ENCODE data around the gene TMEM242. TPM values are rescaled to one million over a fixed set of nuclear protein-coding genes. Genes with fewer than 3 reads are reported as not detected.

Gene TMEM242
- total and polyA plus RNA-seq, 10 of the 15 experiments (the other 5 are each of a cell fraction or from before 2014, with no cell fraction given) = 2.8 to 9.8 (median 5.5) TPM

DNA sequence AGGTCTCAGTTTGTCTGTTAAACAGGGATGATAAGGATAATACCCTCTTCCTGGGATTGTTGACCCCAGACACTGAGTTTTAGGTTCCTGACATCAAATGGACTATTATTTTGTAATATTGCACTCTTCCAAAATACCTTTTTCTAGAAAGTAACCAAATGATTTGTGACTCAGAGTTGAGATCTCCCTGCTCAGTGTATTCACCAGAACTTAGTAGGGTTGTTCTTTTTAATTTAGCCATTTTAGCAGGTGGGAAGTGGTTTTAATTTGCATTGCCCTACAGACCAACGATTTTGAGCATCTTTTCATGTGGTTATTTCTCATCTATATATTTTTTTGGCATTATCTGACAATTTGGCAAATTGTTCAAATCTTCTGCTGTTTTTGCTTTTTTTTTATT is 75.1 kb downstream of the TMEM242 start:
- TF ChIP-seq CREM (IDR thresholded peaks at IDR 0.05; ENCODE audit: low read depth) (no peak), CHD2 (IDR thresholded peaks at IDR 0.05; ENCODE audit: borderline replicate concordance, low read depth, low read length) (no peak), FOXM1 (IDR thresholded peaks at IDR 0.05; ENCODE audit: low read depth, low read length) (no peak), ZNF24 (IDR thresholded peaks at IDR 0.05) (no peak), JUNB (IDR thresholded peaks at IDR 0.05) (no peak), MEF2A (IDR thresholded peaks at IDR 0.05; ENCODE audit: insufficient read depth, low read depth, low read length) (no peak), RAD51 (IDR thresholded peaks at IDR 0.05) (no peak), SMARCA5 (IDR thresholded peaks at IDR 0.05) (no peak), SMAD5 (IDR thresholded peaks at IDR 0.05; ENCODE audit: low read depth) (no peak)
- TF ChIP-seq, protein P1, sequence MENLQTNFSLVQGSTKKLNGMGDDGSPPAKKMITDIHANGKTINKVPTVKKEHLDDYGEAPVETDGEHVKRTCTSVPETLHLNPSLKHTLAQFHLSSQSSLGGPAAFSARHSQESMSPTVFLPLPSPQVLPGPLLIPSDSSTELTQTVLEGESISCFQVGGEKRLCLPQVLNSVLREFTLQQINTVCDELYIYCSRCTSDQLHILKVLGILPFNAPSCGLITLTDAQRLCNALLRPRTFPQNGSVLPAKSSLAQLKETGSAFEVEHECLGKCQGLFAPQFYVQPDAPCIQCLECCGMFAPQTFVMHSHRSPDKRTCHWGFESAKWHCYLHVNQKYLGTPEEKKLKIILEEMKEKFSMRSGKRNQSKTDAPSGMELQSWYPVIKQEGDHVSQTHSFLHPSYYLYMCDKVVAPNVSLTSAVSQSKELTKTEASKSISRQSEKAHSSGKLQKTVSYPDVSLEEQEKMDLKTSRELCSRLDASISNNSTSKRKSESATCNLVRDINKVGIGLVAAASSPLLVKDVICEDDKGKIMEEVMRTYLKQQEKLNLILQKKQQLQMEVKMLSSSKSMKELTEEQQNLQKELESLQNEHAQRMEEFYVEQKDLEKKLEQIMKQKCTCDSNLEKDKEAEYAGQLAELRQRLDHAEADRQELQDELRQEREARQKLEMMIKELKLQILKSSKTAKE (IDR thresholded peaks at IDR 0.05; ENCODE audit: low read depth, poor library complexity, severe bottlenecking) = no peak
- TF ChIP-seq, protein P2, sequence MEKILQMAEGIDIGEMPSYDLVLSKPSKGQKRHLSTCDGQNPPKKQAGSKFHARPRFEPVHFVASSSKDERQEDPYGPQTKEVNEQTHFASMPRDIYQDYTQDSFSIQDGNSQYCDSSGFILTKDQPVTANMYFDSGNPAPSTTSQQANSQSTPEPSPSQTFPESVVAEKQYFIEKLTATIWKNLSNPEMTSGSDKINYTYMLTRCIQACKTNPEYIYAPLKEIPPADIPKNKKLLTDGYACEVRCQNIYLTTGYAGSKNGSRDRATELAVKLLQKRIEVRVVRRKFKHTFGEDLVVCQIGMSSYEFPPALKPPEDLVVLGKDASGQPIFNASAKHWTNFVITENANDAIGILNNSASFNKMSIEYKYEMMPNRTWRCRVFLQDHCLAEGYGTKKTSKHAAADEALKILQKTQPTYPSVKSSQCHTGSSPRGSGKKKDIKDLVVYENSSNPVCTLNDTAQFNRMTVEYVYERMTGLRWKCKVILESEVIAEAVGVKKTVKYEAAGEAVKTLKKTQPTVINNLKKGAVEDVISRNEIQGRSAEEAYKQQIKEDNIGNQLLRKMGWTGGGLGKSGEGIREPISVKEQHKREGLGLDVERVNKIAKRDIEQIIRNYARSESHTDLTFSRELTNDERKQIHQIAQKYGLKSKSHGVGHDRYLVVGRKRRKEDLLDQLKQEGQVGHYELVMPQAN (conservative IDR thresholded peaks at IDR 0.05) = no peak
- TF ChIP-seq, protein P3, sequence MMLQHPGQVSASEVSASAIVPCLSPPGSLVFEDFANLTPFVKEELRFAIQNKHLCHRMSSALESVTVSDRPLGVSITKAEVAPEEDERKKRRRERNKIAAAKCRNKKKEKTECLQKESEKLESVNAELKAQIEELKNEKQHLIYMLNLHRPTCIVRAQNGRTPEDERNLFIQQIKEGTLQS (IDR thresholded peaks at IDR 0.05; ENCODE audit: borderline replicate concordance, extremely low read depth, low read depth, low read length) = no peak
- TF ChIP-seq, protein P4, sequence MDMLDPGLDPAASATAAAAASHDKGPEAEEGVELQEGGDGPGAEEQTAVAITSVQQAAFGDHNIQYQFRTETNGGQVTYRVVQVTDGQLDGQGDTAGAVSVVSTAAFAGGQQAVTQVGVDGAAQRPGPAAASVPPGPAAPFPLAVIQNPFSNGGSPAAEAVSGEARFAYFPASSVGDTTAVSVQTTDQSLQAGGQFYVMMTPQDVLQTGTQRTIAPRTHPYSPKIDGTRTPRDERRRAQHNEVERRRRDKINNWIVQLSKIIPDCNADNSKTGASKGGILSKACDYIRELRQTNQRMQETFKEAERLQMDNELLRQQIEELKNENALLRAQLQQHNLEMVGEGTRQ (IDR thresholded peaks at IDR 0.05; ENCODE audit: borderline replicate concordance, low read depth, low read length) = no peak
- FAIRE-seq (no peak), DNase-seq (ENCODE audit: low read depth, low spot score) (no peak), ATAC-seq (no peak)
- H3K4me2 ChIP-seq (ENCODE audit: control insufficient read depth, insufficient read depth) = no peak overlapping the region
- H3K36me3 ChIP-seq (ENCODE audit: control insufficient read depth in 2 of 2, insufficient read depth in 2 of 2, low read length in 1 of 2) = no peaks in the 10 kb centered on the region
- CTCF ChIA-PET = no interaction called here
- H3K4me3 ChIP-seq = no peak overlapping the region
- no TSS peak for BruUV-seq (replicated peaks)
- H3K79me2 ChIP-seq (ENCODE audit: control insufficient read depth, insufficient read depth, low read length) = no peaks in the 10 kb centered on the region
- no peak overlapping the region for H2AFZ ChIP-seq (ENCODE audit: control insufficient read depth, low read depth, low read length)
- H4K20me1 ChIP-seq (ENCODE audit: control insufficient read depth, insufficient read depth) = no peaks in the 10 kb centered on the region
- SMC1A ChIA-PET (ENCODE audit: uncharacterized antibody, unreplicated experiment) = no interaction called here
- H3K9ac ChIP-seq (ENCODE audit: control insufficient read depth, insufficient read depth, low read length) = no peak overlapping the region
- intact Hi-C loops (cut with micrococcal nuclease; ENCODE audit: unreplicated experiment) (no loop called here), in situ Hi-C loops (cut with MboI) (no loop called here)
- no peaks in the 10 kb centered on the region for H3K4me1 ChIP-seq (ENCODE audit: control insufficient read depth, insufficient read depth, low read length)
- POLR2A ChIA-PET = no interaction called here
- no peaks in the 10 kb centered on the region; a peak in 1 of 4 replicates for H3K27me3 ChIP-seq (replicated peaks in 1 of 2; ENCODE audit: control insufficient read depth in 2 of 2, insufficient read depth in 2 of 2, low read length in 1 of 2)
- no peak overlapping the region for H3K27ac ChIP-seq (ENCODE audit: control insufficient read depth, insufficient read depth)
- H3K9me3 ChIP-seq (replicated peaks; ENCODE audit: control insufficient read depth, insufficient read depth, low read length) = no peaks in the 10 kb centered on the region; the same call in 1 of the 3 replicates
- RAD21 ChIA-PET (ENCODE audit: unreplicated experiment) = no interaction called here
- 0% methylated on average over 1 of the region's 1 CpG for WGBS (ENCODE audit: insufficient coverage, insufficient replicate concordance, low lambda C conversion rate, missing lambda C conversion rate)
